Thoracic aorta (tissue), 2 donors: ENCODE results near the gene TBC1D9B. TPM values are rescaled to one million over a fixed set of nuclear protein-coding genes. Genes with fewer than 3 reads are reported as not detected.

ENCODE experiments used
- ATAC-seq: fragments of 150-250 bp; one replicate; pipeline ENCODE4 v1.8.0; 2017; ENCODE audit warnings: low read depth; ENCODE audit not compliant: insufficient number of reproducible peaks, low FRiP score
- DNase-seq: peaks from one replicate; pipeline ENCODE4 v3.0.0-alpha.2; 2020; ENCODE audit warnings: low spot score
- H3K27ac ChIP-seq, 2 donors: fragments of 200-600 bp; sonication (generic); 1 replicate in 1 of 2; 2 replicates in 1 of 2; pipeline ENCODE4 v1.5.1; 2016; ENCODE audit warnings: mild to moderate bottlenecking in 2 of 2, moderate library complexity in 2 of 2
- H3K27me3 ChIP-seq: fragments of 200-600 bp; sonication (generic); replicated peaks from 2 replicates; pipeline ENCODE4 v1.6.0; 2016; ENCODE audit warnings: mild to moderate bottlenecking; ENCODE audit not compliant: insufficient read depth
- H3K36me3 ChIP-seq: fragments of 200-600 bp; sonication (generic); one replicate; pipeline ENCODE4 v1.5.1; 2016
- H3K4me1 ChIP-seq, 2 donors: fragments of 200-600 bp; sonication (generic); 1 replicate in 1 of 2; 2 replicates in 1 of 2; pipeline versions ENCODE4 v1.5.1 to v1.6.0; 2016; ENCODE audit warnings: low read depth in 2 of 2, mild to moderate bottlenecking in 1 of 2; ENCODE audit not compliant: control insufficient read depth in 1 of 2
- H3K4me3 ChIP-seq: fragments of 200-600 bp; sonication (generic); 2 replicates; pipeline ENCODE4 v1.5.1; 2016; ENCODE audit warnings: mild to moderate bottlenecking
- H3K9me3 ChIP-seq: fragments of 200-600 bp; sonication (generic); 2 replicates; pipeline ENCODE4 v1.5.1; 2016
- total RNA-seq, 2 donors: library from RNA; depleted of rRNA; stranded (reverse); fragments of >200 nt; gene quantifications; one replicate each; pipeline versions ENCODE4 v1.1.0 to v1.2.3, GENCODE V29; 2016
- TF ChIP-seq, protein P1 (sequence below): fragments of 200-600 bp; sonication (generic); IDR thresholded peaks from one replicate; pipeline ENCODE4 v1.5.1; 2019; ENCODE audit warnings: antibody characterized with exemption

TBC1D9B gene
- total RNA-seq, 2 donors from 2014 or later, result 91.9 to 104 TPM

- Histone ChIP-seq H3K9me3 (no peaks in the 10 kb centered on the region), H3K4me3 (no peak overlapping the region), H3K27me3 (no peaks in the 10 kb centered on the region), H3K4me1 (no peaks in the 10 kb centered on the region), H3K27ac (no peak overlapping the region), H3K36me3 (no peaks in the 10 kb centered on the region)
- DNase-seq, result no peak
- TF ChIP-seq, protein P1, sequence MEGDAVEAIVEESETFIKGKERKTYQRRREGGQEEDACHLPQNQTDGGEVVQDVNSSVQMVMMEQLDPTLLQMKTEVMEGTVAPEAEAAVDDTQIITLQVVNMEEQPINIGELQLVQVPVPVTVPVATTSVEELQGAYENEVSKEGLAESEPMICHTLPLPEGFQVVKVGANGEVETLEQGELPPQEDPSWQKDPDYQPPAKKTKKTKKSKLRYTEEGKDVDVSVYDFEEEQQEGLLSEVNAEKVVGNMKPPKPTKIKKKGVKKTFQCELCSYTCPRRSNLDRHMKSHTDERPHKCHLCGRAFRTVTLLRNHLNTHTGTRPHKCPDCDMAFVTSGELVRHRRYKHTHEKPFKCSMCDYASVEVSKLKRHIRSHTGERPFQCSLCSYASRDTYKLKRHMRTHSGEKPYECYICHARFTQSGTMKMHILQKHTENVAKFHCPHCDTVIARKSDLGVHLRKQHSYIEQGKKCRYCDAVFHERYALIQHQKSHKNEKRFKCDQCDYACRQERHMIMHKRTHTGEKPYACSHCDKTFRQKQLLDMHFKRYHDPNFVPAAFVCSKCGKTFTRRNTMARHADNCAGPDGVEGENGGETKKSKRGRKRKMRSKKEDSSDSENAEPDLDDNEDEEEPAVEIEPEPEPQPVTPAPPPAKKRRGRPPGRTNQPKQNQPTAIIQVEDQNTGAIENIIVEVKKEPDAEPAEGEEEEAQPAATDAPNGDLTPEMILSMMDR, result no peak
- no peak for ATAC-seq
These were observed 12.5 kb upstream of the TBC1D9B start for GRCh38 chr5:179920175-179920574.

GRCh38 chr5:179919487-179920060 lies 11.9 kb upstream of the TBC1D9B start:
- H3K4me3 ChIP-seq, result no peak overlapping the region
- no peak overlapping the region for H3K27ac ChIP-seq
- no peaks in the 10 kb centered on the region for H3K9me3 ChIP-seq
- H3K36me3 ChIP-seq, result no peaks in the 10 kb centered on the region
- TF ChIP-seq, protein P1, result no peak
- no peaks in the 10 kb centered on the region for H3K4me1 ChIP-seq
- DNase-seq, result no peak
- ATAC-seq, result no peak
- H3K27me3 ChIP-seq, result no peaks in the 10 kb centered on the region

GRCh38 chr5:179918742-179919486 lies 11.2 kb upstream of the TBC1D9B start:
- TF ChIP-seq, protein P1, result no peak
- H3K4me3 ChIP-seq, result no peak overlapping the region
- H3K4me1 ChIP-seq, result no peaks in the 10 kb centered on the region
- no peak overlapping the region for H3K27ac ChIP-seq
- ATAC-seq (no peak), DNase-seq (no peak)
- H3K36me3 ChIP-seq, result no peaks in the 10 kb centered on the region
- H3K9me3 ChIP-seq, result no peaks in the 10 kb centered on the region
- no peaks in the 10 kb centered on the region for H3K27me3 ChIP-seq

- H3K36me3 ChIP-seq, result no peaks in the 10 kb centered on the region
- H3K4me3 ChIP-seq, result no peak overlapping the region
- TF ChIP-seq, protein P1, result no peak
- ATAC-seq (no peak), DNase-seq (no peak)
- H3K4me1 ChIP-seq, result no peaks in the 10 kb centered on the region
- H3K27ac ChIP-seq, result no peak overlapping the region
- H3K27me3 ChIP-seq, result no peaks in the 10 kb centered on the region
- H3K9me3 ChIP-seq, result no peaks in the 10 kb centered on the region
These were observed 8.8 kb upstream of the TBC1D9B start for GRCh38 chr5:179916523-179916922.

- no peaks in the 10 kb centered on the region for H3K27me3 ChIP-seq
These were observed 7.8 kb upstream of the TBC1D9B start for GRCh38 chr5:179915406-179915935.

More at GRCh38 chr5:179915406-179915935, 7.8 kb upstream of the TBC1D9B start:
- Histone ChIP-seq H3K27ac (no peak overlapping the region), H3K4me1 (no peaks in the 10 kb centered on the region), H3K9me3 (no peaks in the 10 kb centered on the region), H3K36me3 (no peaks in the 10 kb centered on the region), H3K4me3 (no peak overlapping the region)
- TF ChIP-seq, protein P1, result no peak
- DNase-seq (no peak), ATAC-seq (no peak)
